Activated CD8-positive, alpha-beta memory T cell treated with anti-CD3 and anti-CD28 coated beads, Interleukin-2, amount 50 U/mL, for 24 hours (primary cell): ENCODE measurements around the gene CHCHD6.

Source experiments
- DNase-seq: peaks from one replicate; pipeline ENCODE4 v3.0.0-alpha.2; 2020; ENCODE audit errors: extremely low read depth

CHCHD6 gene

DNA sequence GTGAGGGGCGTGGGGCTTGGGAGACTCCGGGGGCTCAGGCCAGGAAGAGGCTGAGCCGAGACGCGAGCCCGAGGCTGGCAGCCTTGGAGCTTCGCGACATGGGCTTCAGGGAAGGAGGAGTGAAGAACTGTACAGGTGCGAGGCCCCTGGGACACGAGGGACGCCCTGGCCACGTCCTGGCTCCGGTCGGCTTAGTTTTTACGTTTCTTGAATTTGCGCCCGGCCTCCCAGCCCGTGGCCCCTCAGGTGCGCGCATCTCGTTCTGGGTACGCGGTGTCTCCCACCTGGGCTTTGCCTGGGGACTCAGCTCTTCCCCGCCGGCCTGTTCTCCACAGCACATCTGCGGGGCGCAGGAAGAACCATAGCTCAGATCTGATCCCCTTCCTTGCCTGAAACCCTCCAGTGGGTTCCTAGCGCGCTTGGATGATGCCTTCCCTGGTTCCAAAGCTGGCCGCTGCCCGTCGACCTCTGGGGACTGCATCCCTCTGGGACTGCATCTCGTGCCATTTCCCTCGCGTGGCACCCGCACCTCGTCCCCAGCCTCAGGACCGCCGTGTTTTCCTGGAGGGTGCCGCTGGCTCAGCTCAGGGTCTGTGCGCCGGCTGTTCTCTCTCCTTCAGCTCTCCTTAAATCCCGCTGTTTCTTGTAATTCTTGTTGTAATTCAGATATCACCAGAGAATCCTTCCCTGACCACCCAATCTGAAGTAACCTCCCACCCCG lies 614 bp downstream of the CHCHD6 start:
- no peak for DNase-seq

DNA sequence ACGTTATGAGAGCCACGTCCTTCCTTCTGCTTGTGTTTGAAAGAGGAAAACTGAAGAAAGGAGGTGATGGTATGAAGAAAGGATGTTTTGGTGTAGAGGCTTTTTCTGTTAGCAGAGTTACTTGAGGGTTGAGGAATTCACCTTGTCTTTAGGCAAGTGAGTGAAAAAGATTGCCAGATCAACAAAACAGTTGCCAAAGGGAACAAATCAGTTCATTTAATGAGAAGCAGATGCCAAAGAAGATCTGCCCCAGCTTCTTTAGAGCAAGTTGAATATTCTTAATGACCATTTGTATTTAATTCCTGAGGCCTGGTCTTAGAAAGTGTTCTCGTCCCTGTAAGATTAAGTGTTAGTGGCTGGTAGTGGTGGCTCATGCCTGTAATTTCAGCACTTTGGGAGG lies 2.6 kb downstream of the CHCHD6 start:
- DNase-seq, result no peak

DNA sequence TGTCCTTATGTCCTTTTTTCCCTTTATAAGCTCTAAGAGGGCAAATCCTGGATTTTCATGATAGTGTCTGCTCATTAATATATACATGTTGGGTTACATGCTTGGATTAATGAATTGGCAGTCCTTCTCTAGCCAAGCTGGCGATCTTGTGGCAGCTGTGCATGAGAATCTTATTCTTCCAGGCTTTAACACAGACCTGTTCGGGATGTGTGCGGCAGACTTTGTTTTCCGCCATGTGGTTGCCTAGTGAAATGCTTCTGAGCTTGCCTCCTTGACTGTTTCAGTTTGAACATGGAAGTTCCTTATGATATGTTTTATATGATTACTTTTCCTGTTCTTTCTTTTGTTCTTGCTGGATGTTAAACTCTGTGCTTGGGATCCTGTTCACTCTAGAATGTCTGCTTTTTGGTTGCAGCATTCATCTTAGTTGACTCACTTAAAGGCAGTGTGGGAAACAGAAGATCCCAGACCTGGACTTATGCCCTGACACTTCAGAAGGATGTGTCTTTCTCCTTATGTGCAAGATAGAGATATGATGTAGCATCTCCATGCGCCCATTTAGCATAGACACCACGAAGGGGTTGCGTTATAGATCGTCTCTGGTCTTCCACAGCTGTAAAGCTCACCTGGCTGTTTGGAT lies 7.2 kb downstream of the CHCHD6 start:
- DNase-seq, result no peak

DNA sequence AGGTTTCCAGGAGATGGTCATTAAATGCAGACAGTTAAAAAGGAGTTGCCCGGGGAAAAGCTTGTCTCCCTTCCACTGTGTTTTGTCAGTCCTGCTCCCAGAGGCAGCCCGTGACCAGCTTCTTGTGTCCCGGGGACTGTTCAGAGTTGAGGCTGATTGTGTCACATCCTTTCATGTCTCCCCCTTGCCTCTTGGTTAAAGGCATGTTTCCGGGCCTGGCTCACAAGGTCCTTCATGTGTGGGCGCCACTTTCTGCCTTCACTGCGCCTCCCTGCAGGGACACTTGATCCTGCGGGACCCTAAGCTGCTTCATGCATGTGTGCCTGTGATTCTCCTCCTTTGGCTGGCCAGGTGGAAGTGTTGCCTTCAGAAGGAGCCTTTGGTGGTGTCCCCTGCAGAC lies 9.2 kb downstream of the CHCHD6 start:
- no peak for DNase-seq

DNA sequence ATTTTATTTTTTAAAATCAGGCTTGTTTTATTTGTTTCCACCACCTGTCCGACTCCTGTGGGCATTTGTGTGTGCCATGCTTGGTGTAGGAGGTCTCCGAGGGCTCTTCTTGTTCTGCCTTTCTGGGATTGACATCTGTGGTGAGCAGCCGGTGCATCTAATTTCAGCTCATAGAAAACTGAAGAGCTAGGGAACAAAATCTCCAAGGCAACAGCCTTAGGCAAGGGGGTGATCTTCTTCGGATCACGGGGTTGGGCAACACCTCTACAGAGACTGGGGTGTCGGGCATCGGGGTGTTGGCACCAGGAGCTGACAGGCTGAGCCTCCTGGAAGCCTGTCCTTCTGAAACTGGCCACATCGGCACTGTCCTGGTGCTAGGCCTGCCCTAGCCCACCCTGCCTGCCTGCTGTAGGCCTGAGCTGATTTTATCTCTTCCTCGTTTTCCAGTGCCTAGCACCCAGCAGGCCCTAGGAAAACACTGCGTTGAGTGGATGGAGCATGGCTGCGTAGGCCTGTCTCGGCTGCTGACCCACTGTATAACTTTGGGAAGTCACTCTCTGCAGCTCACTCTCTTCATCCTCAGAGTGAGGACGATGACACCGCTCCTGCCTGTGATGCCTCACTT lies 10.3 kb downstream of the CHCHD6 start:
- no peak for DNase-seq

DNA sequence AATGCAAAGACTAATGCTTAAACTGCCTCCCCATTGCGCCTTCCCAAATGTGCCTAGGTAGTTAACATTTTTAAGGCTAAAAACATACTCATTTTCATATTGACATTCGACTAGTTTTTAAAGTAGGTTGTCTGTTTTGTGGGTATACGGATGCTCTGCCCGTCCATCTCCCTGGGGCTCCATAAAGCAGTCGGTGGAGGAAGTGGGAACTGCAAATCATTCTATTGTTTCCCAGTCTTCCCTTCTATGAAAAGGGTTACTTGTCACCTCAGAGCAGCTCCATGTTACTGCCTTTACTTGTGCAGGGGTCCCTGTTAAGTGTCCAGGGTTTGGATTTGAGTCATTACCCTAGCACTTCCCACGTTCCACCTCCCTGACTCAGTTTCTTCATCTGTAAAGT lies 10.9 kb downstream of the CHCHD6 start:
- no peak for DNase-seq

DNA sequence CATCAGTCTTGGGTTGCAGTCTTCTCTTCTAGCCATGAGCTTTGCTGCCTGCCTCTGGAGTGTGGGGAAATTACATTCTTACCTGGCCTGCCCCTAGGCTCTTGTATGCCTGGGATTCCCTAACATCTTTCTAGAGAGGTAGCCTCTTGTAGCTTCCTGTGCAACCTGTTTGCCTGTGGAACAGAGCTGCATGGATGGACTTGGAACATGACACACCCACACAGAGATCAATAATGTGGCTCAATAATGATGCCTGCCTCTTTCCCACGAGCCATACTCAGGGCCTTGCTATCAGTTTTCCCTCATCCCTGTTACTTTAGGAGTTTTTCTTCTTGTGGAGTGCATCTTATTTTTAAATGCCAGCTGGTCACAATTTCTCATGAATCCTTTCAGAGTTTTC lies 11.4 kb downstream of the CHCHD6 start:
- no peak for DNase-seq

DNA sequence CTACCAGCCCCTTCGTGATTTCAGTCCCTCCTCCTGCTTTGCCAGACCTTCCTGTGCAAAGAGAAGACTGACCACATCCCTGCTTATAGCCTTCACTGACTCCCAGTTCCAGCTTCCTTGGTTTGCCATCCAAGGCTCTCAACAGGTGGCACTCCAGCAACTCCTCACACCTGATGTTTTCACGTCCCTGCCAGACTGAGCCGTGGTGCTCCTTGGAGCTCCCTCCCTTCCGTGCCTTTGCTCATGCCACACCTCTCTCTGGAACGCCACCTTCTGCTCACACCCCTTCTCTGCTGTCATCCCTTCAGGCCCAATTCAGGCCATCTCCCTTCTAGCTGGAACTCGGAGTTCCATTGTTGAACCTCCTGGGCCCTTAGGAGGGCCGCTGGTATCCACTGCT lies 12.0 kb downstream of the CHCHD6 start:
- DNase-seq, result no peak

DNA sequence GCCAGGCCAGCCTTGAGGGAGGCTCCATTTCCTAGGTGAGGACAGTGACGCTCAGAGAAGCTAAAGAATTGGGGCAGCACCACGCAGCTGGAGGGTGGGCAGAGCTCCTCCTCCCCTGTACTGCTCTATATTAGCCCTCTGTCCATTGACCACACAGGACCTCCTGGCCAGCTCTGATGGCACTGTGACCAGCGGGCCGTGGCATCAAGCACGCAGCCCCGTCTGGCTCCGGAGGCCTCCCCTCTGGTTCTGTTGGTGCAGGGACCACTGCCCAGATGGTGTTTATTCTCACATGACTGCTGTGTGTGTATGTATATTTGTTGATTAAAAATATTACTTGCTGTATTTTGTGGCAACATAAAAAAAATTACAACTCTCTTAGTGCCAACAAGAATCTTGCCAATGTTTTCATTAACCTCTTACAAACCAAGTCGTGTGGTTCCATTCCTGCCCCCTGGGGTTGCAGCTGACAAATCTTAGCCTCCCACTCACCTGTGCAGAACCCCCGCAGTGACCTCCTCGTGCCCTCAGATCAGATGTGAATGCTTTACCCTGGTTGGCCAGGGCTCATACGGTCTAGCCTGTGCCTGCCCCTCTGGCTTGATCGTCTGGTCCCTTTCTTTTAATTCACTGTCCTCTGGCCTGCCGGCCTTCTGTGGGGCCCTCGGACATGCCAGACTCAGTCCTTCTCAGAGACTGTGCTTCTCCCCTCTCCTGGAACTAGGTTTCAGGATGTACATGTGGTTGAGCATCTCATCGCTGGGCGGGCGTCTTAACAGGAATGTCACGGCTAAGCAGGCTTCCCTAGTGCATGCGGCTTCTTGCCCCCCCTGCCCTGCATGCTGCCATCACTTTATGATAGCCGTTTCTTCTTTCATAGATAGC lies 14.8 kb downstream of the CHCHD6 start:
- no peak for DNase-seq

DNA sequence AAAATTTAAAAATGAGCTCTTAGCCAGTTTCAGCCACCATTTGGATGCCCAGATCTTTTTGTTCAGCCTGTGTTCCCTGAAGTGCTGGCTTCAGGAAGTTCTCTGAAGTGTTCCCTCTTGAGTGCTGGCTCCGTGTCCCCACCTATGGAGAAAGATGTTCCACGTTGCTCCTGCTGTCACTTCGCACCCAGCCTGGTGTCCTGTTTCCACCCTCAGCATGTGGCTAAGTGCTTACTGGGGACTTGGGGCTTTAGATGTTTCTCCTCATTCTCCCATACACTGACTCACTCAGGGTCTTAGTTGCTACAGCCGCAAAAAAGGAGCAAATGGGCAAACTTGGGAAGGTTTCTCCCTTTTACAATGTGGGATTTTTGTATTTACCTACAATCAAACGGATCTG lies 16.6 kb downstream of the CHCHD6 start:
- DNase-seq, result no peak

DNA sequence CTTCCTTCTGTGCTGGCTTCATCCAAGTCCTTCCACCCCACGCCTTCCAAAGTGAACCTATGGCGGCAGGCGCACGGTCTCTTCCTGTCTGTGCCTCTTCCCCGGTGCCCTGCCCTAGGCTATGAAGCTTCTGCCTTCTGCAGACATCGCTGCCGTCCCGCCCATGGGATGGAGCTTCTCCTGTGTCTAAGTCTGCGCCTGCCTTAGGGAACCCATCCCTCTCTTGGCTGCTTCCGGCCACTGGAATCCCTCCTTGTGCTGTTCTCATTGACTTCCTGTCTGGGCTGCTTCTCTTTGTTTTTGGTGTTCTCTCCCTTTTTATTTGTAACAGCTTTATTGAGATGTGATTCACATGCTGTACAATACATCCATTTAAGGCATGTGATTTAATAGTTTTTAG lies 17.2 kb downstream of the CHCHD6 start:
- DNase-seq, result no peak

DNA sequence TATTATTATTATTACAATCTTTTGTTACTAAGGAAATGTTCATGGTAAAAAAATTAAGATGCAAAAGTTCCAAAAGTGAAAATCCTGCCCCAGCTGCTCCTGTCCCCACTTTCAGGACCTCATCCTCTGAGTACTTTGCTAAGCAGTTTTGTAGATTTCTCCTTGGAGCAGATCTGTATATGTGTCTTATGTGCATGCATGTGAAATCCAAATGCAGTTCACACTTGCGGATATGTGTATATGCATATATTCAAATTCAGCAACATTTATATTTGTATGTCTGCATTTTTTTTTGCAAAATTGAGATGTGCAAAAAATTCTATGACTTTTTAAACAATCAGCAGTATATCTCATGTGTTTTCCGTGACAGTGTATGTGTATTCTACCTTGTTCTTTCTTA lies 19.2 kb downstream of the CHCHD6 start:
- no peak for DNase-seq

DNA sequence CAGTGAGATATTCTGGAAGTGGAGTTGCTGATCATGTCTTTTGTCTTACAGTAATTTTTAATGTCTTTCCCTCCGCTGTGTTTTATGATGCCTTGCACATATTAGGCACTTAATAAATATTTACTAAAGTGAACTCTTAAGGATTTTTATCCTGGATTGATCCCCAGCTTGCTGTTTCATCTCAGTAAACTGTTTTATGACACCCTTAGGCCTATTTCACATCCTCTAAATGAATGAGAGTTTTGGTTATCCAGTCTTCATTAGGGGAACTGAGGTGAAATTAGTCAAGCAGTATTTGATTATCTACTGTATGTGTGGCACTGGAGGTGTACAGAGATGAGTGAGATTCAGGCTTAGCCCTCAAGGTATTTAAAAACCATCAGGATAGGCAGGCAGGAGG lies 19.8 kb downstream of the CHCHD6 start:
- DNase-seq, result no peak

DNA sequence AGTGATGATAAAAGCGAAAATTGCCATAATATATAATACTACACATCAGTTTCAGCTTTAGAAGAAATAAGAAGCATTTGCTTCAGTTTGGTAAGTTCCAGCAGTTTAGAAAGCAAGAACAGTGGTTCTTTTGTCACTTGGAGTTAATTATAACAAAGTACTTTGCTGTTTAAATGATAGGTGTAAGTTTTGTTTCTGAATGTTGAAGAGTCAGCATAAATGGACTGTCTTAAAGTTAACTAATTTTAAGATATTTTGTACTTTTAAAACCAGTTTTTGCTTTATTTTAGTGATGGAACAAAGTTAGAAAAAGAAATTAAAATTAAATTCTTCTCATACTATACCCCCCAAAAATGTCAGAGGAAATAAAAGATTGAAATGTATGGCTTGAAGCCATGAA lies 24.6 kb downstream of the CHCHD6 start:
- DNase-seq, result no peak

DNA sequence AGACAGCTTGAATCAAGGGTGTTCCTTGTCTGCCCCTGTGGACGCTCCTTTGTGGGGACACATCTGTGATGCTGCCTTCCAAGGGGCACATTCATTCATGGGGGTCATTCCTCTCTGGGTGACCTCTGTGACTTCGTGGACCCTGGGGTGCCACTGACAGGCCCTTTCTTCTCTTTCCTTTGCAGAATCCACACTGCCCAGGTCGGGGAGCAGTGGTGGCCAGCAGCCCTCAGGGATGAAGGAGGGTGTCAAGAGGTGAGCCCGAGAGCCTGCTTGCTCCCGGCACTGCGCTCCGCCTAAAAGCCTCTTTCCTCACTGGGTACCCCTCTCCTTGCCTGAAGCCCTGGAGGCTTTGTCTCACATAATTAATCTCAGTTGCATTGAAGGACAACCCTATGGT lies 26.3 kb downstream of the CHCHD6 start:
- no peak for DNase-seq

DNA sequence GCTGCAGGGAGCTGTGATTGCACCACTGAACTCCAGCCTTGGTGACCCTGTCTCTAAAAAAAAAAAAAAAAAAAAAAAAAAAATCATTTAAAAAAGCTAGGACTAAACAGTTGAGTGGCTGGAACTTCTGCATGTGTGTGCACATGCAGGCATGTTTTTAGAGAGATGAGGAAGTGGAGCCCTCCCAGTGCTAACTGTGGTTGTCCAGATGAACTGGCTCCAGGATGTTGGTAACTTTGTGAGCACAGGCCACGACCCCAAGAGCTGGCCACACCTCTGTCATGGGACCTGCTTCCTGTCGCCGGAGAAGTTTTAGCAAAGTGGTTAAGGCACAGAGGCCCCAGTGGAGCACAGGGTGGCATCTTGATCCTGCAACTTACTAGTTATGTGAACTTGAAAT lies 27.0 kb downstream of the CHCHD6 start:
- no peak for DNase-seq

DNA sequence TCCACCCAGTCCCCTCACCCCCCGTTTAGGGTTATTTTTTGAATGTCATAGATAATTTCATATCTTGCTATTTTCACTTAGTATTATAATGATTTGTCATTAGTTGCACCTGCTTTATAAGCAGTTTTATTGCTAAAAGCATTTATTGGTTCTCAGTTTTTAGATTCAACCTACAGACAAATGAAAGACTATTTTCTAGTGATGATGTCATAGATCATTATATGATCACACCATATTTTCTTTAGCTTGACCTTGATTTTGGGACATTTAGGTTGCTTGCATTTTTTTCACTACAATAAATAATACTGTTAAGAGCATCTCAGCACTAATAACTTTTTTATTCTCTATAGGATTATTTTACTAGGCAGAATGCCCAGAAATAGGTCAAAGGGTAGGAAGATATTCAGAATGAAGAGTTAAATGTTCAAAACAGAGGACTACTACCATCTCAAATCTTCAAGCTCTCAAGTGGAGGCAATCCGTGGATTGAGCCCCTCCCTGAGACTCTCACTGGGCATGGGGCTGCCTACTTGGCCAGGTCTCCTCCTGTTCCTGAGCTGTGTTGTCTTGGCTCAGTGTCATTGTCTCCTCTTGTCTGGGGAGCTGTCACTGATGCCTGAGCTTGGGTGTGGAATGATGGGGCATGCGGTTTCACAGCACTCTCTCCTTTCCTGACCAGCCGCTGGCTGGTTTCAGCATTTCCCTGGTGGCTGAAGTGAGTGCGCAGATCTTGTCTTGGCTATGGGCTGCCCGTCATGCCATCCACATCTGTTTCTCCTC lies 28.4 kb downstream of the CHCHD6 start:
- no peak for DNase-seq

DNA sequence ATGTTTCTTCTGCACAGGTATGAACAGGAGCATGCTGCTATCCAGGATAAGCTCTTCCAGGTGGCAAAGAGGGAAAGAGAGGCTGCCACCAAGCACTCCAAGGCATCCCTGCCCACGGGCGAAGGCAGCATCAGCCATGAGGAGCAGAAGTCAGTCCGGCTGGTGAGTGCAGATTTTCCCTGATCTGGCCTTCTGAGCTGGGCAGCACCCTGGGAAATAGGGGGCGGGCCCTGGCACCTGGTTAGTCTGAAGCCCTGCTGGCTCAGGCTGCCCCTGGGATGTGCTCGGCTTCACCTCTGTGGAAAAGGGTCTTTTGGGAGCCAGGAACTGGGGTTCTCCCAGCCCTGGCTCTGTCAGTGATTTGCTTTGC lies 29.0 kb downstream of the CHCHD6 start:
- no peak for DNase-seq

DNA sequence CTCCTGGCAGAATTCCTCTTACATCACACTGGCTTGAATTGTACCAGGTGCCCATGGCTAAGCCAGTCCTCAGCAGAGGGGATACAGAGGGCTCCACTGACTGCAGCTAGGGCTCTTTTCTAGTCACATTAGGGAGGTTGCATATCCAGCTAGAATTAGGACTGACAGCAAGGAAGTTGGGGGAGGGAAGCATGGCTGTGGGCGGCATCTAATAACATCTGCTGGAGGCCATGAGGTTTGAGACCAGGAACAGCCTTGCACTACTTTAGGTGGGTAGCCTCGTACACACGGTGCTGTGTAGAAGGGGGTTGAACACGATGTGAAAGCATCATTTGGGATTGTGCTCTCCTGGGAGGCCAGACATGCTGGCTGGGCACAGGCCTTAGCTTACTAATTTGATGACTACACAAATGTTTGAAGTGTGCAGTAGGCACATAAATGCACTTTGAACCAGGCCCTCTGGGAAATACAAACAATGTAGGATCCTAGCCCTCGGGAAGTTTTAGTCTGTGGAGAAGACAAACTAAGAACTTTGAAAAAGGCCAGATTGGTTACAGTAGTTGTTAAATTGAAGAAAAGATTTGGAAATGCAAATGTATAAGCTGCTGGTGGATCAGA lies 30.2 kb downstream of the CHCHD6 start:
- DNase-seq, result no peak

DNA sequence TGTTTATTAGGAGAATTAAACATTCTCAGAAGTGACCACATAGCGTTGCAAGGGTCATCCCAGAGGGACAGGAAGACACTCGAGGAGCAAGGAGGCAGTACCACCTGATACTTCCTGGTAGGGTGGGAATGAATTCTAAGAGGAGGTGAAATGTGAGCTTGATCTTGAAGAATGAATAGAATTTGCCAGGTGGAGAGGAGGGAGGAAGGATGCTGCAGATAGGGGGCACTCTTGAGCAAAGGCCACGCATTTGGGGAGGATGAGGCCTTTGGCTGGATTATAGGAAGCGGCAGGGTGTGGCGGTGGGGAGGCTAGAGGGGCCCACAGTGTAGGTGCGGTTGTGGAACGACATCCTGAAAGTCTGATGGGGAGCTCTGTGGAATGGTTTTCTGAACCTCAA lies 33.5 kb downstream of the CHCHD6 start:
- no peak for DNase-seq

DNA sequence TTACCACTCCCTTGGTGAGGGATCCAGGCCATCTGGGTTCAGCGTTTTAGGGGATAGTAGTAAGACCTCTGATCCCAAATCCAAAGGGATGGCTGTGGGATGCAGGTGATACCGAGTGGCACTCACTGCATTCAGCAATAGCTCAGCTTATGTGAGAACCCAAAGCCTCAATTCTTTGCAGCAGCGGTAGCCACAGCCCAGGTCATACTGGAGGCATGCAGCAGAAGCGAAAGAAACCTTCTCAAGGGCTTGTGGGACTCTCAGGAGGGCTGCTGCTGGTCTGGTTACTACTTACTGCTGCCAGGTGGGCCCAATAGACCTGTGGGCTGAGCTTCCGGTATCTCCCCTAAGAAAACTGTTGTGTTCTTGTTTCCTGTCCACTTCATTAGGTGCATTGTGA lies 38.0 kb downstream of the CHCHD6 start:
- DNase-seq, result no peak
